Activated effector memory CD4-positive, alpha-beta T cell treated with Interleukin-2 at 50 U/mL for 16 hours (primary cell): ENCODE data around the gene DPF1.
A peak's percentile ranks its signal among the peaks of the same experiment; 100 is the strongest.
"Not testable (repeated sequence)": the region's sequence is repeated elsewhere in the genome, so short reads cannot be mapped to it uniquely, and the experiment has no call there.

ENCODE experiments used
- DNase-seq: peaks from one replicate; pipeline ENCODE4 v3.0.0-alpha.2; 2020

The DPF1 gene

DNA sequence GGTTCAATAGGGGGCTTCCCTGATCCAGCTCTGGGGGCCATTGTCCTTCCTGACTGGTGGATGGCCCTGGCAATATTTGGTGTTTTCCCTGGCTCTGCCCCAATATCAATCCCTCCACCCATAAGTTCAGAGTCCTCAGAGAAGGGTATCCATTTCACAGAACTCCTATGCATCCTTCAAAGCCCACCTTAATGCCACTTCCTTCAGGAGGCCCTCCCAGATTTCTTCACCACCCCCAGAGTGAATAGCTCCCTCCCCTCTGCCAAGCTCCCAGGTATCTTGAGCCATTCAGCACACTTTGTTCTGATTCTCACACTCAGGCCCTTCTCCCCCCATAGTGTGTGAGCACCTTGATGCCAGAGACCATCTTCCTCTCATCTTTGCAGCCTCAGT lies 26.4 kb upstream of the DPF1 start:
- no peak for DNase-seq

DNA sequence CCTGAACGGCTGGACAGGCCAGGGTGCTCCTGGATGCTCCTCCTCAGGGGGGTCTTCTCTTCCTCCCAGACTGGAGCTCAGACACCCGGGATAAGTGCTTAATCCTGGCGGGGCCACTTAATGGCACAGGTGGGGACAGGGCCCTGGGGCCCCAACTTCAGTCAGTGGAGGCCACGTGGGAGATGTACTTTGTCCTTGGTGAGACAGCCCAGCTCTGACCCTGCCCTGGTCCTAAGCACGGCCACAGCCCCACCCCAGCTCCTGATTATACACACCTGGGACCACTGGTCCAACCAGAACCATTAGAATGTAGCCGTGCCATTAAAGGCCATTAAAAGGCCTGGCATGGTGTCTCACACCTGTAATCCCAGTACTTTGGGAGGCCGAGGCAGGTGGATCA lies 24.4 kb upstream of the DPF1 start:
- DNase-seq = no peak

DNA sequence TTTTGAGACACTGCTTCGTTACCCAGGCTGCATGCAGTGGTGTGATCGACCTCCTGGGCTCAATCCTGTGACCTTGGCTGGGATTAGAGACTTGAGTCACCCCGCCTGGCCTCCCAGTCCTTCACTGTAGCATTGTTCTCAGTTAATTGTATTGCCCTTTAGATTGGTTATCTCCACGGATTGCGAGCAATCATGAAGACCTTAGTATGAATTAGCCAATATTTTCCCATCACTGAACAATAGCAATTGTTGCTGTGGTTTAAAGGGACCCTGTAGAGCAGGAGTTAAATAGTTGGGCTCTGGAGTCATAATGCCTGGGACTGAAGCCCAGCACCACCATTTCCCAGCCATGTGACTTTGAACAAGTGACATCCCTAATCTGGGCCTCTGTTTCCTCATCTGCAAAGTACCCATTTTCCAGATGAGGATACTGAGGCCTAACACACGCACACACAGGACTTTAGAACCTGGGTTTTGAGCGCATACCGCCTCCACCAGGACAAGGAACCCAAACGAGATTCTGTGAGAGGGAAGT lies 23.8 kb upstream of the DPF1 start:
- DNase-seq = no peak

DNA sequence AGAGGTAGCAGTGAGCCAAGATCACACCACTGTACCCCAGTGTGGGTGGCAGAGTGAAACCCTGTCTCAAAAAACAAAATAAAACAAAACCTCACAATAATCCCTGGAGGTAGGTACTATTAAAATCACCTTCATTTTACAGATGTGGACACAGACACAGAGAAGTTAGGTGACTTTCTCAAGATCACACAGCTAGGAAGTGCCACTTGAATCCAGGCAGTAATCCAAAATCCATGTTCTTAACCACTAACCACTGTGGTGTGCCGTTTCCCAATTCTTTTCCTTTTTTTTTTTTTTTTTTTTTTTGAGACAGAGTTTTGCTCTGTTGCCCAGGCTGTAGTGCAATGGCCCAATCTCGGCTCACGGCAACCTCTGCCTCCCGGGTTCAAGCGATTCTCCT lies 23.1 kb upstream of the DPF1 start:
- no peak for DNase-seq

DNA sequence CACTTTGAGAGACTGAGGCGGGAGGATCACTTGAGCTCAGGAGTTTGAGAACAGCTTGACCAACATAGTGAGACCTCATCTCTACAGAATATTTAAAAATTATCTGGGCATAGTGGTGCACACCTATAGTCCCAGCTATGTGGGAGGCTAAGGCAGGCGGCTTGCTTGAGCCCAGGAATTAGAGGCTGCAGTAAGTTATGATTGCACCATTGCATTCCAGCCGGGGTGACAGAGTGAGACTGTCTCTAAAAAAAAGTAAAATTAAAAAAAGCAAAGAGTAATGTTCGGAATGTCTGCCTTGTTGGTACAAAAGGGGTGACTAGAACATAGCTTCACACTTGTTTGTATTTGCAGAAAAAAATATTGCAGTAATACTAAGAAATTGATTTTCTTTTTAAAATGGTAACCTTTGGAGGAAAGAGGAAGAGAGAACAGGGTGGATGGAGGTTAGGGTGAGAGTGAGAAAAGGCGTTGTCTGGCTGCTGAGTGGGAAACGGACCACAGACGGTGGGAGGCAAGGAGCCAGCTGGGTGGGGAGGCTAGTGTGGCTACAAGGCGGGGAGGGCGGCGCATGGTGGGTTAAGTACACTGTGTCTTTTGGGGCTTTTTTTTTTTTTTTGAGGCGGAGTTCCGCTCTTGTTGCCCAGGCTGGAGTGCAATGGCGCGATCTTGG lies 21.9 kb upstream of the DPF1 start:
- DNase-seq = no peak

DNA sequence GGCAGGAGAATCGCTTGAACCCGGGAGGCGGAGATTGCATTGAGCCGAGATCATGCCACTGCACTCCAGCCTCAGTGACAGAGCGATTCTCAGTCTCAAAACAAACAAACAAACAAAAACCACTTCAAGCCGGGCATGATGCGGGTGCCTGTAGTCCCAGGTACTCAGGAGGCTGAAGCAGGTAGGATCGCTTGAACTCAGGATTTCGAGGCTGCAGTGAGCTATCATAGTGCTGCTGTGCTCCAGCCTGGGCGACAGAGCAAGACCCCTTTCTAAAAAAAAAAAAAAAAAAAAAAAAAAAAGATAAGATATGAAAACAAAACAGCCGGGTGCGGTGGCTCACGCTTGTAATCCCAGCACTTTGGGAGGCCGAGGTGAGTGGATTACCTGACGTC lies 19.3 kb upstream of the DPF1 start:
- DNase-seq = no peak

DNA sequence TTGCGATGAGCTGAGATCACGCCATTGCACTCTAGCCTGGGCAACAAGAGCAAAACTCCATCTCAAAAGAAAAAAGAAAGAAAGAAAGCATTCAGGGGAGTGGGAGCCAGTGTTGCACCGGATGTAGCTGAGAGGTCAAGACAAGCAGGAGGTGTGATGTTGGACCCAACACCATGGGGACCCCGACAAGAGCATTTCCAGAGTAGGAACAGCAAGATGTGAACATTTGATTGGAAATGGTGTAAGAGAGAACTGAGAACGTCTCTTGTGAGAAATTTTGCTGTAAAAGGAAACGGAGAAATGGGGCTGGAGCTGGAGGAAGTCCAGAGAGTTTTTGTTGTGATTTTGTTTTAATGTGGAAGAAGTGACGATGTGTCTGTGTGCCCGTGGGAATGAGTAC lies 15.8 kb upstream of the DPF1 start:
- no peak for DNase-seq

DNA sequence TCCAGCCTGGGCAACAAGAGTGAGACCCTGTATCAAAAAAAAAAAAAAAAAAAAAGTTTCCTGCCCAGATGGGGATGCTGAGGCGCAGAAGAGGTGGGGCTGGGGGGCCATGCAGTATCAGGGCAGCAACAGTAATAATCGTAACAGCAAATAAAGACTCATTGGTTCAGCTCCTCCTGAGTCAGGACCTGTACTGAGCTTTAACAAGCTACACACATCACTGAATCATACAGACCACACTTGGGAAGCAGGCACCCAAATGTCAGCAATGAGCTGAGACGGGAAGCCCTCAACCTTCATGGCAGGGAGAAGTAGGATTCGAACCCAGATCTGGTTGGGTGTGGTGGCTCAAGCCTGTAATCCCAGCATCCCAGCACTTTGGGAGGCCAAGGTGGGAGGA lies 10.6 kb upstream of the DPF1 start:
- DNase-seq = no peak

DNA sequence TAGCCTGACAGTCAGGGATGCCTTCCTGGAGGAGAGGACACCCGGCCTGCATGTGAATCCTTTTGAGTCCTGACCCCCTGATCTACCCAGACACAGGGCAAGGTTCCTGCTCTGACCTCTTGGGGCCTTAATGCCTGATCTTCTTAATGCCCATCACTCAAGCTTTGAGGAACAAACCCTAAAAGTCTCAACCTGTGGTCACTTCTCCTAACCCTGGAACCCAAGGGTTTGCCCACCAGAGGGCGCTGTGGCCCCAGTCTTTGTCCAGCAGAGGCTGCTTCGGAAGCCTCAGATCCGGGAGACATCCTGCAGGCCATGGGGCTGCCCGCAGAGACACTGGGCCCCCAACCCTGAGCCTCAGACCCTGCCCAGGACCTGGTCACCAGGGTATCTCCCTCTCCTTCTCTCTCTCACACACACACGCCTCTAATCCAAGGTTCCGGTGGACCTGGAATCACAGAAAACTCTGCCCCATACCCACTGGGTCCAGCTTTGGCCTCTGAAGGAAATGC lies 9.8 kb upstream of the DPF1 start:
- peak; percentile 50 for DNase-seq

DNA sequence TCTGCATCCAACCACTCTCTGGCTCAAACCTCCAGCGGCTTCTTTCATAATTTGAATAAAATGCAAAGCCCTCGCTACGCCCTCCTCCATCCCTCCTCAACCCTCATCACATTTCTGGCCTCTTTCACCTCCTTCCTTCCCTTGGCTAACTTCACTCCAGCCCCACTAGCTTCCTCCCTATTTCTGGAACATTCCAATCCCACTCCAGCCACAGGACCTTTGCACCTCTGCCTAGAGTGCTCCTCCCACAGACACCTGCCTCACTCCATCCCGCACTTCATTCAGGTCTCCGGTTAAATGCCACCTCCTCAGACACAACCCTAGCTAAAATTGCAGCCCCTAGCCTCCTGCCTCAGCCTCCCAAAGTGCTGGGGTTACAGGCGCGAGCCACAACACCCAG lies 7.9 kb upstream of the DPF1 start:
- no peak for DNase-seq

DNA sequence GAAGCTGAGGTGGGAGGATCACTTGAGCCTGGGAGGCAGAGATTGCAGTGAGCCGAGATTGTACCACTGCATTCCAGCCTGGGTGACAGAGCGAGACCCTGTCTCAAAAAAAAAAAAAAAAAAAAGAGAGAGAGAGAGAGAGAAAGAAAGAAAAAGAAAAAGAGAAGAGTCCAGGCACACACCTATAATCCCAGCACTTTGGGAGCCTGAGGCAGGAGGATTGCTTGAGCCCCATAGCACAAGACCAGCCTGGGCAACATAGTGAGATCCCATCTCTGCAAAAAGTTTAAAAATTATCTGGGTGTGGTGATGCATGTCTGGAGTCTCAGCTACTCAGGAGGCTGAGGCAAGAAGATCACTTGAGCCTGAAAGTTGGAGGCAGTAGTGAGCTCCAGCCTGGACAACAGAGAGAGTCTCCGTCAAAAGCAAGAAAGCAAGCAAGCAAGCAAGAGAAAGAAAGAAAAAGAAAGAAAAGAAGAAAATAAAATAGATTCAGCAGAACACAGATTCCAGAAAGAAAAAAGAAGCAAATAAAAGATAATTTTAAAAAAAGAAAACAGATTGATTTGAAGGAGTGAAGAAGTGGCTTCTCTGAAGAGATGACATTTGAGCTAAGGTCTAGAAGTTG lies 6.6 kb upstream of the DPF1 start:
- DNase-seq = not testable (repeated sequence)

DNA sequence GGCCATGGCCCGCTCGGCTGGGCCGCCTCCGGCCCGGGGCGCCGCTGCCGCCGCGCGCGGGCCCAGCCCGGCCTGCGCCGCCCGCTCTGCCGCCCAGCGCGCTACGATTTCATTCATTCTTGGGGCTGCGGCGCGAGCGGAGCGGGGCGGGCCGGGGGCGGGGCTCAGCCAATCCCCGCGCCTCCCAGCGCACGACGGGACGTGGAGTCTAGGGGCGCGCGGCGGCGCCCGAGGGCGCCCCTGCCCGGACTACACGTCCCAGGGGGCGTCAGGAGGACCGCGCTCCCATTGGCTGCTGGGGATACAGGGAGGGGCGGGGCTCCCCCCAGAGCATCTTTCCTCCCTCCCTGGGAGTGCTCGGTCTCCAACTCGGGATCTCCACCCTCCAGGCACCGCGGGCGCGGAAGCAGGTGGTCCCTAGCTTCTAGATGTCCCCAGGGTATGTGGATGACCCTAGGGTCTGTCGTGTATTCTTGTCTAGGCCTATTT lies 5.6 kb upstream of the DPF1 start:
- DNase-seq = peak; percentile 37

DNA sequence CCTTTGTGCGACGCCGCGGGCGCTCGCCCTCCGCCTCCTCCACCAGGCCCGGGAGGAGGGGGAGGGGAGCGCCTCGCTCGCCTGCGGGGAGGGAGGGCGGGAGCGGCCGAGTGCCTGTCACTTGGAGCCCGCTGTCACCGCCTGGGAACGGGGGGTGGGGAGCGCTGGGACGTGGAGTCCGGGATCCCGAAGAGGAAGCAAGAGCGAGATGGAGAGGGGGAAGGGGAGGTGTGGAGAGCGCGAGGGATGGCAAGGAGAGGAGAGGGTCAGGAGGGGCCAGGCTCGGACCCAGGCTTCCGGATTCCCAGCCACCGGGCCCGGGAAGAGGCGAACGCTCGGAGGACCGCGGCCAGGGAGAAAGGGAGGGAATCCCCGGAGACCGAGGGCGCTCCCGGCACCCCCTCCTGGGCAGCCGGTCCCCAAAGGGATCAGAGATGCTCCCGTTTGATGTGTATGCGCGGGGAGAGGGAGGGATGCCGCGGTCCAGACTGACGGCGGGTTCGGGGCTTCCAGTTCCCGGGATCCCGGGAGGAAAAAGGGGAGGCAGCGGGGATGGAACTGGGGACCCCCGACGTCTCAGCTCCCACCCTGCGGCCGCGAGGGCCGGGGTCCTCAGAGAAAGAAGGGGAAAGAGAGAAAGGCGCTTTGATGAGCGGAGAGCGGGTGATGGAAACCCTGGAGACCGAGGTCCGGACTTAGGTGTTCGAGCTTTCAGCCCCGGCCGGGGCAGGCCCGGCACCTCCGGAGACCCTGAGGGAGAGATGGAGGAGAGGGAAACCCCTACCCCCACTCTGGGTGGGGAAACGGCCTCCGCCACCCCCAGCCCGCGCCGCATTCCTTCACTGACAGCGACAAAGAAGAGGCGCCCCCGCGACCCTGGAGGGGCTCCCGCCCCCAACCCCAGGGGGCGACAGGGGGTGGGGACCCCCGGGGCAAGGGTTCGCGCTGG lies 4.7 kb upstream of the DPF1 start:
- no peak for DNase-seq

DNA sequence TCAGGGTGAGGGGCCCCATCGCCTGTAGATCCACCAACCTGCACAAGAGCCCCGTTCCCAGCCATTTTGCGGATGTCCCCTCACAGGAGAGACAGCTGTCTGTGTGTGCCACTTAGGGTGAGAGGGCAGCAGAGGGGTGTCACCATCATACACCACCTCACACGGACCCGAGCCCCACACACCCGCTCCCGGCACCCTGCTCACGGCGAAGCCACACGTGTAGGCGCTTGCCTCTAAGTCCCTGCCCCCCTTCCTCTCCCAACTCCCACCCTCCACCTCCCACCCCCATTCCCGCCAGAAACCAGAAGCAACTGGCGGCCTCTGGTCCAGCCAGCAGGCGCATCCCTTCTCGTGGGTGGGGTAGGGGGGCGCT lies 4.0 kb upstream of the DPF1 start:
- DNase-seq = no peak

DNA sequence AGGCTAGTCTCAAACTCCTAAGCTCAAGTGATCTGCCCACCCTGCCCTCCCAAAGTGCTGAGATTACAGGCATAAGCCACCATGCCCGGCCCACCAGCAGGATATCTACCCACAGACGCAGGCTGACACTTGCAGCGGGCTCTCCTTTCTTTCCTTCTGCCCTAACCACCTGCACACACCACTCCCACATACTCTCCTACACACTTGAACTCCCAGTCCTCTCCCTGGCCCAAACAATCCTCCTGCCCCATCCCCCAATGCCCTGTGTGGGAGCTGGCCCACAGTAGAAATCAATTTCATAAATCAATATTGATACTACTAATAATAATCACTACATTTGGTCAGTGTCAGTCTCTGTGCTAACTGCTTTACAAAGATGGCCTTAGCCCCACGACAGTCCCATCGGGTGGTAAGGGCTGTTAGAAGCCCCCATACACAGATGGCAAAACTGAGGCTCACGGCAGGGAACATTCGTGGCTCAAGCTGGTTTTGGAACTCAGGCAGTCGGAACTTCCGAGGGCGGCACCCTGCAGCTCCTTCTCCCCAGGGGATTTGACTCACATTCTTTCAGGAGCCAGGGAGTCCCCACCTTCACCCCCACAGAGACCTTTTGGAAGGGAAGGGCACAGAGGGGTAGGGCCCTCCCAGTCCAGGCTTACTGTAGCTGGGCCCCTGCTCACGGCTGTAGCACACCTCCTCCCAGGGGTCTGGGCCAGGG lies 3.4 kb upstream of the DPF1 start:
- no peak for DNase-seq

DNA sequence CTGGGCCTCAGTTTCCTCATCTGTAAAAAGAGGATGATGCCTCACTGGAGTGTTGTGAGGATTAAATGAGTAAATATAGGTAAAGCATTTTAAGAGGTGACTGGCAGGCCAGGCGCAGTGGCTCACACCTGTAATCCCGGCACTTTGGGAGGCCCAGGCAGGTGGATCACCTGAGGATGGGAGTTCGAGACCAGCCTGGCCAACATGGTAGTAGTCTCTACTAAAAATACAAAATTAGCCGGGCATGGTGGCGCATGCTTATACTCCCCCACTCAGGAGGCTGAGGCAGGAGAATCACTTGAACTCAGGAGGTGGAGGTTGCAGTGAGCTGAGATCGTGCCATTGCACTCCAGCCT lies 819 bp upstream of the DPF1 start:
- DNase-seq = not testable (repeated sequence)

DNA sequence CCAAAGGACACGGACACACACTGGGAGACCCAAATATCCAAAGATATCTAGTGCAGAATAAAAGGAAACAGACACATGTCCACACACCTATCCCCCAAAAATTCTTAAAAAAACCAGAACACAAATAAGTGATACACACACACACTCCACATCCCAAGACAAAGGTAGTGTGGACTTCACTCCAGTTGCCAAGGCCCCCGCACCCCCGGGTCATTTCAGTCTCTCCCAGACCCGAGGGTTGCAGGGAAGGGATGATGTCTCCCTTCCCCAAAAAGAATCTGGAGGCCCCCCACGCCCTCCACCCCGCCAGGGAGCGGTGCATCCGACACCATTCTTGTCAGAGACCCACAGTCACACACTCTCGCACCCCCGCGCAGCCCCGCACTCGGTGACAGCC lies 407 bp downstream of the DPF1 start:
- DNase-seq = no peak

DNA sequence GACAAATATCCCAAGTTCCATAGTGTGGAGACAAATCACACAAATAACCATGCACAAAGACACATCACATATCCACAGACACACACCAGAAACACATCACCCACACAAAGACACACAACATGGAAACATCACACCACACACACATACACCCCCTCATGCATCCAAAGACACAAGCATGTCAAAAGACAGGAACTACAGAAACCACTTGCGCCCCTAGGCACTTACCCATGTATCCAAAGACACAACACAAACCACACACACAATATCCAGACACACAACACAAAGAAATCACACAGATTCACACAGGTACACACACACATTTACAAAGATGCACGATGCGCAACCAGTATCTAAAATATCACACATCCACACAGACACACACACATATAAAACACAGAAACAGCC lies 901 bp downstream of the DPF1 start:
- DNase-seq = no peak

DNA sequence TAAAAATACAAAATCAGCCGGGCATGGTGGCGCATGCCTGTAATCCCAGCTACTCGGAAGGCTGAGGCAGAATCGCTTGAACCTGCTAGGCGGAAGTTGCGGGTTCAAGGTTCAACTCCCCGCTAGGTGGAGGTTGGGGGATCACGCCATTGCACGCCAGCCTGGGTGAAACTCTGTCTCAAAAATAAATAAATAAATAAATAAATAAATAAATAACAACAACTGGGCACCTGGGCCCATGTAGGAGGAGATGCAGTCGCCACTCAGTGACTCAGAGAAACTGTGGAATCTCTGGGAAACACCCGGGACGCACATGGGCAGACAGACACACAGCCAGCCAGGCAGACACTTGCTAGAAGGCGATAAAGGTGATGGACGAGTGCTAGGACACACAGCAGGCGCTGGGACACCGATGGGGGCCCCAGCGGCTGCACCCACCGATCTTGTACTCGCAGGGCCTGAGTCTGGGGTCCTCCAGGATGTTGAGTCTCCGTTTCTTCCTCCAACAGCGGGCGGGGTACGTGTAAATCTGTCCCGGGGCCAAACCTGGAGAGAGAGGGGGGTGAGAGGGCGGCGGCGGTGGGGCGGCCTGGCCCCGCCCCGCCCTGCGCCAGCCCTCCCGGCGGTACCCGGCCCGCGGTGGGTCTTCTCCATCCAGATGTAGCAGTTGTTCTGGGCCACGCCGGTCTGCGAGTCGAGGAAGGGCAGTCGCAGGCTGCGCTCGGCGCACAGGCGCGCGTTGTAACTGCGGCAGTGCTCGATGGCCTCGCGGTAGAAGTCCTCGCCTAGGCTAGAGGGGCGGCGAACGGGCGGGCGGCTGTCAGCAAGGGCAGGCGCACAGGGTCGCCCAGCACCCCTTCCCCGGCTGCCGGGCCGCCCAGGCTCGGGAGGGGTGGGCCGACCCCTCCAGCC lies 1.8 kb downstream of the DPF1 start:
- DNase-seq = no peak

DNA sequence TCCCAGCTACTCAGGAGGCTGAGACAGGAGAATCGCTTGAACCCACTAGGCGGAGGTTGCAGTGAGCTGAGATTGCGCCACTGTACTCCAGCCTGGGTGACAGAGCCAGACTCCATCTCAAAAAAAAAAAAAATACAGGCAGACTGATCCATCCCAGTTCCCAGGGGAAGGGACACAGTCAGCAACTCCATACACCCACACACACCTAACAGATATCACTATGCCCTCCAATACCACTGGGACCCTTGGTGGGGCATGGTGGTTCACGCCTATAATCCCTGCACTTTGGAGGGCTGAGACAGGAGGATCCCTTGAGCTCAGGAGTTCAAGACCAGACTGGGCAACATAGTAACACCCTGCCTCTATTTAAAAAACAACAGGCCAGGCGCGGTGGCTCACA lies 2.6 kb downstream of the DPF1 start:
- no peak for DNase-seq

DNA sequence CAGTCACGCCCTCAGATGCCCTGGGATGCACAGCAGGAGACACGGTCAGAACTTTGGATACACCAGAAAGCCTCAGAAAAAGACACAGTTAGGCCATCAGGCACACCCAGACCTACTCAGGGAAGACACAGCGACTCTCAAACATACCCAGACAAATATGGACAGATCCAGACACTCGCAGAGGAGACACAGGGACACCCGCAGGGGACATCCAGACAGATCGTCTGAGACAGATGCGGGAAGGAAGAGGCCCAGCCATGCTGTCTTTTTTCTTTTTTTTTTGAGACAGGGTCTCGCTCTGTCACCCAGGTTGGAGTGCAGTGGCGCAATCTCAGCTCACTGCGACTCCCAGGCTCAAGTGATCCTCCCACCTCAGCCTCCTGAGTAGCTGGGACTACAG lies 4.8 kb downstream of the DPF1 start:
- no peak for DNase-seq

DNA sequence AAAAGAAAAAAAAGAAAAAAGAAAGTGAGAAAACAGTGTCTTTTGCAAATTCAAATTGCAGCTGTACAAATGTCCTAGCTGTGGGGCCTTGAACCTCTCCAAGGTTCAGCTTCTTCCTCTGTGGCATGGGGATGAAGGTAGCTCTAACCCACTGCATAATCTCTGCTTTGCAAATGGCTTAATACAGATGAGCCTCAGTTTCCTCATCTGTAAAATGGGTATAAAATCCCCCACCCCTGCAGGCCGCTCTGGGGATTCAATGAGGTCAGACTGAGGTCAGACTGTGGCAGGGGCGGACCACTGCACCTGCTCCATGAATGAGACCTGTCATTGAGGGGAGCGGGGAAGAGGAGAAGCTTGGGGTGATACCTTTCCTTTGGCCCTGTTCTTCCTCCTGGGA lies 5.8 kb downstream of the DPF1 start:
- no peak for DNase-seq
